GM21367 (cell line): ENCODE measurements around the gene ATG9B.

Source experiments
- ATAC-seq: cut with Tn5 transposase; IDR thresholded peaks from one replicate; pipeline ENCODE4 v1.9.1; 2021; ENCODE audit not compliant: unreplicated experiment

ATG9B gene, protein sequence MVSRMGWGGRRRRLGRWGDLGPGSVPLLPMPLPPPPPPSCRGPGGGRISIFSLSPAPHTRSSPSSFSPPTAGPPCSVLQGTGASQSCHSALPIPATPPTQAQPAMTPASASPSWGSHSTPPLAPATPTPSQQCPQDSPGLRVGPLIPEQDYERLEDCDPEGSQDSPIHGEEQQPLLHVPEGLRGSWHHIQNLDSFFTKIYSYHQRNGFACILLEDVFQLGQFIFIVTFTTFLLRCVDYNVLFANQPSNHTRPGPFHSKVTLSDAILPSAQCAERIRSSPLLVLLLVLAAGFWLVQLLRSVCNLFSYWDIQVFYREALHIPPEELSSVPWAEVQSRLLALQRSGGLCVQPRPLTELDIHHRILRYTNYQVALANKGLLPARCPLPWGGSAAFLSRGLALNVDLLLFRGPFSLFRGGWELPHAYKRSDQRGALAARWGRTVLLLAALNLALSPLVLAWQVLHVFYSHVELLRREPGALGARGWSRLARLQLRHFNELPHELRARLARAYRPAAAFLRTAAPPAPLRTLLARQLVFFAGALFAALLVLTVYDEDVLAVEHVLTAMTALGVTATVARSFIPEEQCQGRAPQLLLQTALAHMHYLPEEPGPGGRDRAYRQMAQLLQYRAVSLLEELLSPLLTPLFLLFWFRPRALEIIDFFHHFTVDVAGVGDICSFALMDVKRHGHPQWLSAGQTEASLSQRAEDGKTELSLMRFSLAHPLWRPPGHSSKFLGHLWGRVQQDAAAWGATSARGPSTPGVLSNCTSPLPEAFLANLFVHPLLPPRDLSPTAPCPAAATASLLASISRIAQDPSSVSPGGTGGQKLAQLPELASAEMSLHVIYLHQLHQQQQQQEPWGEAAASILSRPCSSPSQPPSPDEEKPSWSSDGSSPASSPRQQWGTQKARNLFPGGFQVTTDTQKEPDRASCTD

DNA sequence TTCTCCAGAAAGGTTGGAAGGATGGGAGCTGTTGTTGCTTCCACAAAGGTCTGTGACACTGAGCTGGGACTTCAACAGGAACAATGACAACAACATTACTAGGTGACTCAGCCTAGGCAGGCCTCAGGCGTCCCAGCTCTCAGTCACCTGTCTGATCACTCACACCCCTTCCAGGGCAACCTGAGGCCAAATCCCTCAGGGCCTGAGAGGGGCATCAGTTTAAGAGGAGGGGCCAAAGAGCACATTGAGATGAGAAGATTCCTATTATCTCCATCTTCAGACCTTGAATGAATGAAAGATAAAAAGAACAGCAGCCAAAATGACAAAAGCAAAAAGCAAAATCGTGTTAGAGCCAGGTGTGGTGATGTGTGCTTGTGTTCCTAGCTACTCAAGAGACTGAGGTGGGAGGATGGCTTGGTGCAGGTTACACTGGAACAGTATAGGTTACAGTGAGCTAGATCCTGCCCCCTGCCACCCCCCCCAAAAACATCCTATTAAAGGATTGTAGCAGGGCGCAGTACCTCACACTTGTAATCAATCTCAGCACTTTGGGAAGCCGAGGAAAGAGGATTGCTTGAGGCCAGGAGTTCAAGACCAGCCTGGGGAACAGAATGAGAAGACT, at the start of gene ATG9B:
Gene ATG9B (minus strand): TSS at position 60 of the 622 bp plus-strand sequence. CDS start 71 bp downstream, outside the sequence.
- no peak for ATAC-seq

DNA sequence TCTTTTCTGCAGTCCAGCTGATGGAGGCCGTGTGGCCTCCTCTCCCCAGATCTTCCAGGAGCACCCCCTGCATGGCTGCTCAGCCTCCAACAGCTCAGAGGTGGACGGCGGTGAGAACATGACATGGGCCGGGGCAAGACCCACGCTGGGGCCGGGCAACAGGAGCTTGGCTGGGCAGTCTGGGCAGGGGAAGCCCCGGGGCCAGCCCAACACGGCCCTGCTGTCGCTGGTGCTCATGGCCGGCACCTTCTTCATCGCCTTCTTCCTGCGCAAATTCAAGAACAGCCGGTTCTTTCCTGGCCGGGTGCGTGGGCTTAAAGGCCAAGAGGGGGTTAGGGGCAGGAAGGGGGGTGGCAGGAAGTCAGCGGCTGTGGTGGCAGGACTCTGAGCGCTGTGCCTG, 49.7 kb upstream of the ATG9B start:
- ATAC-seq, result no peak

DNA sequence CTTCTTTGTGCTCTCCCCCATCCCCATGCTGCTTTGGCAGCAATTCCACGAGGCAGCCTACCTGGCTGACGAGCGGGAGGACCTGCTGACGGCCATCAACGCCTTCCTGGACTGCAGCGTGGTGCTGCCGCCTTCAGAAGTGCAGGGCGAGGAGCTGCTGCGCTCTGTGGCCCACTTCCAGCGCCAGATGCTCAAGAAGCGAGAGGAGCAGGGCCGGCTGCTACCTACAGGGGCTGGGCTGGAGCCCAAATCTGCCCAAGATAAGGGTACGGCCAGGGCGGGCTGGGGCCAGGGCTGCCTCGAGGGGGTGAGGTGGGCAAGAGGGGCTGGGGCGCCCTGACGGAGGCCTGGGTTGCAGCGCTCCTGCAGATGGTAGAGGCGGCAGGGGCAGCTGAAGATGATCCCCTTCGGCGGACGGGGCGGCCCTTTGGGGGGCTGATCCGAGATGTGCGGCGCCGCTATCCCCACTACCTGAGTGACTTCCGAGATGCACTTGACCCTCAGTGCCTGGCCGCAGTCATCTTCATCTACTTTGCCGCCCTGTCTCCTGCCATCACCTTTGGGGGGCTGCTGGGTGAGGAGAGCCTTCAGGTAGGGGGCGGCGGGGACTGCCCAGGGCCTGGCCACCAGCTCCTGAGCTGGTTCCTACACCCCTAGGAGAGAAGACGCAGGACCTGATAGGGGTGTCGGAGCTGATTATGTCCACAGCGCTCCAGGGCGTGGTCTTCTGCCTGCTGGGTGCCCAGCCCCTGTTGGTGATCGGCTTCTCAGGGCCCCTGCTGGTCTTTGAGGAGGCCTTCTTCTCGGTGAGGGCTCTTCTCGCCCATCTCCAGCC, 47.0 kb upstream of the ATG9B start:
- no peak for ATAC-seq

DNA sequence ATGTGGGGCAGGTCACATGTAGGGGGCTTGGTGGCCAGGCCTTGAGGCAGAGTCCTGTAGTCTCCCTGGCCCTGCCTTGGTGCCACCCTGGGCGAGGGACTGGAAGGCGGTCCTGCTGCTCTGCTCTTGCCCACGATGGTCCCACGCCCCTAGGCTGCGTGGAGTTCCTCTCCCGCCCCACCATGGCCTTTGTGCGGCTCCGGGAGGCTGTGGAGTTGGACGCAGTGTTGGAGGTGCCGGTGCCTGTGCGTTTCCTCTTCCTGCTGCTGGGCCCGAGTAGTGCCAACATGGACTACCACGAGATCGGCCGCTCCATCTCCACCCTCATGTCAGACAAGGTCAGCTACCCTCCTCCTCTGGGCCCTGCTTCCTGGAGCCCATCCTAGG, 46.3 kb upstream of the ATG9B start:
- no peak for ATAC-seq

DNA sequence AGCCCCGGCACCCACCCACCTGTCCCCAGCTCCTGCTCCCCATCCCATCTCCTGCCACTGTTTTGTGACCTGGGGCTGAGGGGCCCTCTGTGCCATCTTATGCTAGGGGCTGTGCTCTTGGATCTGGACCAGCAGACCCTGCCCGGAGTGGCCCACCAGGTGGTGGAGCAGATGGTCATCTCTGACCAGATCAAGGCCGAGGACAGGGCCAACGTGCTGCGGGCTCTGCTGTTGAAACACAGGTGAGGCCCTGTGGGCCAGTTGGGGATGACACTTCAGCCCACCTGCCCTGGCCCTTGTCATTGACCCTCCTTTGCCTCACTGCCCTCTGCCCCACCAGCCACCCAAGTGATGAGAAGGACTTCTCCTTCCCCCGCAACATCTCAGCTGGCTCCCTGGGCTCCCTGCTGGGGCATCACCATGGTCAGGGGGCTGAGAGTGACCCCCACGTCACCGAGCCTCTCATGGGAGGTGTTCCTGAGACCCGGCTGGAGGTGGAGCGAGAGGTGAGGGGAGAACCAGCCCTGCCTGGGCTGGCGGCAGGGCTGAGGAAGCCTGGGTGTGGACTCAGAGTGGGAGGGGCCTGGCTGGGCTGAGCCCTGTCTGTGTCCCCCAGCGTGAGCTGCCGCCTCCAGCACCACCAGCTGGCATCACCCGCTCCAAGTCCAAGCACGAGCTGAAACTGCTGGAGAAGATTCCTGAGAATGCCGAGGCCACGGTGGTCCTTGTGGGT, 45.7 kb upstream of the ATG9B start:
- no peak for ATAC-seq

DNA sequence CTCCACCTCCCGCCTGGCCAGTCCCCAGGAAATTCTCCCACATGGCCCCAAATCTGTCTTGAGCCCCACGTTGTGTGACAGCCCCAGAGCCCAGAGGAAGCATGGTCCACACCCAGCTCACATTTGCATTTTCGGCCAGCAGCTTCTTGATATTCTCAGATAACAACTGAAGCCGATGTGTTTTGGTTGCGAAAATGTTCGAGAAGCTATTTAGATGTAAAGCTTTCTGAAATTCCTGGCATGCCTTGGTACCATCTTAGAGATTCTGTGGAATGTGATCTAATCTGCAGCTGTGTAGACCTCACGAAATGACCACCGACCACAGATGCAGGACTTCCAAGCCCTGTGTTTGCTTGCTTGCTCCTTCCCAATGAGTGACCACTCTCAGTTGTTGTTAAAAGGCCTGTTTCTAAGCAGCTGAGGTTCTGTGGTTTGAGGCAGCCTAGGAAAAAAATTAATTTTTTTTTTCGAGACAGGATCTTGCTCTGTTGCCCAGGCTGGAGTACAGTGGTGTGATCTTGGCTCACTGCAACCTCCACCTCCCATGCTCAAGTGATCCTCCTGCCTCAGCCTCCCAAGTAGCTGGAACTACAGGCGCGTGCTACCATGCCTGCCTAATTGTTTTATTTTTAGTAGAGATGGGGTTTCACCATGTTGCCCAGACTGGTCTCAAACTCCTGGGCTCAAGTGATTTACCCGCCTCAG, 43.9 kb upstream of the ATG9B start:
- ATAC-seq, result no peak

DNA sequence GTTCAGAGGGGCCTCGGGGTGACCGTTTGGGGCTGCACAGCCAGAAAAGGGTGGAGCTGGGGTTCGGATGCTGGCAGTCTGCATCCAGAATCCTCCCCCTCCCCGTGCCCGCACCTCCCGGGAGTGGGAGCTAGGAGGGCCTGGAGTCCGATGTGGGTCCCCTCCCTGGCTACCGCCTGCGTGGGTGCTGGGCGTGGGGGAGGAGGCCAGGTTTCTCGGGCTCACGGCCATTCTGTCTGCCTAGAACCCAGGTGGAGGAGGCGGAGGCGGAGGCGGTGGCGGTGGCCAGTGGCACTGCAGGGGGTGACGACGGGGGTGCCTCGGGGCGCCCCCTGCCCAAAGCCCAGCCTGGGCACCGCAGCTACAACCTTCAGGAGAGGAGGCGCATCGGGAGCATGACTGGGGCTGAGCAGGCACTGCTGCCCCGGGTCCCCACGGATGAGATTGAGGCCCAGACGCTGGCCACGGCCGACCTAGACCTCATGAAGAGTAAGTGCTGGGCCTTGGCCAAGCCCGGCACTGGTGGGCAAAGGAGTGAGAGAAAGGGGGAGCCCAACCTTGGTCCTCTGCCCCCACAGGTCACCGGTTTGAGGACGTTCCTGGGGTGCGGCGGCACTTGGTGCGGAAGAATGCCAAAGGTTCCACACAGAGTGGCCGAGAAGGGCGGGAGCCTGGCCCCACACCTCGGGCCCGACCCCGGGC, 42.1 kb upstream of the ATG9B start:
- ATAC-seq, result no peak

DNA sequence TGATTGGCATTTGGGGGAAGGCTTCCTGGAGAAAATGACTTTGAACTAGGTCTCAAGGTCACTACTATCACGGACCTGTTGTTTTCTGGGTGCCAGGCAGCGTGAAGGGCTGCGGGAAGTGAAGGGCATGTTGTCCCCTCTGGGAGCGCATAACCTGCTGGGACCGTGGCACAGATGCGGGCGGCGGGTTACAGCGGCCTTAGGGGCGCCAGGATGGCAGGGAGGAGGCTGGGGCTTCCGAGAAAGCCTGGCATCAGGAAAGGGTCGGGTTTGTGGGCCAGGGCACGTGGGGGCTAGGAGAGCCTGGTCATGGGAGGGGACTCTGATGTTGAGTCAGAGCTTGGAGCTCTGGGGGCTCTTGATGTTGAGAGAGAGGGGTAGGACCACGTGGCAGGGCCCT, 41.2 kb upstream of the ATG9B start:
- no peak for ATAC-seq

DNA sequence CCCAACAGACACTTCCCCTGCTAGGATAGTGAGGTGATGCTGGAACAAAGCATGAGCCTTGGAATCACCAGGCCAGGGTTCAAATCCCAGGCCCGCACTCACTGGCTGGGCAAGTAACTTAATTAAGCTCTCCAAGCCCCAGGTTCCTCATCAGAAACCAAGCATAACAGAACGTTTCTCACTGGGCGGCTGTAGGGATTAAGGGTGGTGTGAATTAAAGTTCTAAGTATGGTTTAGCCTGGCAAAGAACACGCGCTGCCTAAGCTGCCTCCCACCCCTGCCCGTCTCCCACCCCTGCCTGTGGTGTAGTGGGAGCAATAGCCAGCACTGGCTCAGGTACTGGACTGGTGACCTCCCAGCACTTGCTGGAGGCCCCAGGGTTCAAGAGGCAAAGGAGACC, 40.7 kb upstream of the ATG9B start:
- ATAC-seq, result no peak

DNA sequence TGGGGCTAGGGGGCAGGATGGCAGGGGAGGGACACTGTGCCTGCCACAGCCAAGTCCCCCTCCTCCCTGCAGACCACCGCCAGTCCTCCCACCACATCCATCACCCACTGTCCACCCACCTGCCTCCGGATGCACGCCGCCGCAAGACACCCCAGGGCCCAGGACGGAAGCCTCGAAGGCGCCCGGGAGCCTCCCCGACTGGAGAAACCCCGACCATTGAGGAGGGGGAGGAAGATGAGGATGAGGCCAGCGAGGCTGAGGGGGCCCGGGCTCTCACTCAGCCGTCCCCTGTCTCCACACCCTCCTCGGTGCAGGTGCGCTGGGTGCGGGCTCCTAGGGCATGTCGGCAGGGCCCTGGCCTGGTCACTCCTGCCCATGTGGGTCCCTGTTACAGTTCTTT, 40.2 kb upstream of the ATG9B start:
- no peak for ATAC-seq

DNA sequence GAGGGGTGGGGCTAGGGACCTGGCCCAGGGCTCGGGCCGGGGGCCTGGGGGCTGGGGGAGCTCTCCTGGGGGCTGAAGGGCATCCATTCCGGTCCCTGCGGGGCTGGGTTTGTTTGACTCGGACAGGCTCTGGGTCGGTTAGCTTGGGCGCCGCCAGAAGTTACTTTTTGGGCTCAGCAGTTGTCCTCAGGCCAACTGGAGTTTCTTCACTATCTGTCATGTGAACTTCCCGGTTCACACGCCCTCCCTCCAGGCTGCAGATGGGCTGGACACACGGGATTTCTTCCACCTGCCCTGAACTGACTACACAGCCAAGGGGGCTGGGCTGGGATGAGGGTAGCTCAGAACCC, 38.9 kb upstream of the ATG9B start:
- ATAC-seq, result no peak

DNA sequence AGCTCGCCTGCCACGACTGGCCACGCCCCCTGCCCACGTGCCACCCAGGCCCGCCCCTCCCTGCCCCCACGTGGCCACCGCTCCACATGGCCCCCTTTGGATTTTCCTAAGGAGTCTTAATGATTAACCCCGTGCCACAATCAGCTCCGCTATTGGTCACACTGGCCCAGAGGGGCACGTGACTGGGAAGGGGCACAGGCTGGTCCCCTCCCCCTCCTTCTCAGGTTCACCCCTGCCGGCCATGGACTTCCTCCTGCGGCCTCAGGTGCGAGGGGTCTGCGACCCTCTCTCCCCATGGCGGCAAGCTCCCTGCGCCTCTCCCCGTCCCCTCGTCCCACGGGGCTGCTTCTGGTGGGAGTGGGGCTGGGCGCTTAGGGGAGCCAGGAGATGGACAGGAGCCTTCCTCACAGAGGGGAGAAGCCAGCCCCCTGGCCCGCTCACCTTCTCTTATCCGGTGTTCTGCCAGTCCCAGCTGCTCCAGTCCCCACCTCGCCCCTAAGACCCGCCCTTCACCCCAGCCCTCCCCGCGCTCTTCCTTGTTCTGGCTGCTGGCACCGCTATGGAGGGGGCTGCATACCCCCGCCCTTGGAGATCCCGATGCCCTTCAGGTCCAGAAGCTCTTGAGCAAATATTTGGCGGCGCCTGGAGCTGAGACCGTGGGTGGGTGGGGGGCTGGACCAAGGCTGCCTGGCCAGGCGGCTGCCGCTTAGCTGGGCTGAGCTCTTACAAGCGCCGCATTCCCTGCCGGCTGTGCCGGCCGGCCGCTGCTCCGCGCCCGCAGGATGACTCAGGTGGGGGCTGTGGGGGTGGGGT, 38.3 kb upstream of the ATG9B start:
- ATAC-seq, result no peak

DNA sequence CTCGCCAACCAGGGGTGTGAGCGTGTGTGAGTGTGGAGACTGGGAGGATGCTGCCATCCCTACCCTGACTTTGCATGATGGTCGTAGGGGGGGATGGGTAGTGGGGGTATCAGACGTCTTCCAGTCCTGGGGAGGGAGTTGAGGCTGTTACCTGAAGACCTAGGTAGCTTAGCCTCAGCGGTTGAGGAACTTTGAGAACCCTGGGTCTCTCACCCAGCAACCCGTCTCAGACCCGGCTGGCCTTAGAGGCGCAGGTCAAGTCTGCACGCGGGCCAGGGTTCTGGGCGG, 37.8 kb upstream of the ATG9B start:
- no peak for ATAC-seq

DNA sequence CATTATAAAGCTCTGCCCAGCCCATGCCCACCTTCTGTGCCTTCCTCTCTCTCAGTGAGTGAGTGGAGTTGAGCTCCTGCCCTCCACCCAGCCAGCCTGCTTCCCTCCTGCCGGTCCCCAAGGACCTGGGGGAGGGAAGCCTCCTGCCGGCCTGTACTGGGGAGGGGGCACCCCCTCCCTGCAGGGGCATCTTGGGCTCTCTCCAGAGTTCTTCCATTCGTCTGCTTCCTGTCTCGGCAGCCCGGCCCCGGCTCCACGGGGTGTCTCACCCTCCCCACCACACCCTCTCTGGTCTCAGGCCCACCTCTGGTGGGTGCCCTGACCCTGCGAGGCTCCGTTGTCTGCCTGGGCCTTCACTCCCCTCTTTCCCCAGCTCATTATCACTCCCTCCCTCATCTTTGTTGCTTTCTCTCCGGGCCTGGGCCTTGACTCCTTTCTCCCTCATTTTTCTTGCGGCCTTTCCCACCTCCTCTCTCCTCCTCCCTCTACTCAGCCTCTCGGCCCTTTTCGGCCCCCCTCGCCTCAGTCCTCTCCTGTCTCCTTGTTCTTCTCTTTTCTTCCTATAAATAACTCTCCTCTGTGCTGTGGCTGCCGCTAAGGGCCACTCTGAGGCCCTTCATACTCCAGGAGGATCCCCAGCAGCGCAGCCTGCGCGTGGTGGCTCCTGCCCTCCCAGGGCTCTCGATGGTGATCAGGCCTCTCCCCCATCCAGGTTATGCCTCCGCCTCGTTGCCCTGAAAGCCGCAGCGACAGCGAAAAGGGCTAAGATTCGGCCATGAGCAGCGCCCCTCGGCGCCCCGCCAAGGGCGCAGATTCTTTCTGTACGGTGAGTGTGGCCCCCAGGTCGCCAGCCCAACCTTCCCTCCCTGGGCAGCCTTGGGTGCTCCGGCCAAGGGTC, 37.2 kb upstream of the ATG9B start:
- ATAC-seq, result no peak

DNA sequence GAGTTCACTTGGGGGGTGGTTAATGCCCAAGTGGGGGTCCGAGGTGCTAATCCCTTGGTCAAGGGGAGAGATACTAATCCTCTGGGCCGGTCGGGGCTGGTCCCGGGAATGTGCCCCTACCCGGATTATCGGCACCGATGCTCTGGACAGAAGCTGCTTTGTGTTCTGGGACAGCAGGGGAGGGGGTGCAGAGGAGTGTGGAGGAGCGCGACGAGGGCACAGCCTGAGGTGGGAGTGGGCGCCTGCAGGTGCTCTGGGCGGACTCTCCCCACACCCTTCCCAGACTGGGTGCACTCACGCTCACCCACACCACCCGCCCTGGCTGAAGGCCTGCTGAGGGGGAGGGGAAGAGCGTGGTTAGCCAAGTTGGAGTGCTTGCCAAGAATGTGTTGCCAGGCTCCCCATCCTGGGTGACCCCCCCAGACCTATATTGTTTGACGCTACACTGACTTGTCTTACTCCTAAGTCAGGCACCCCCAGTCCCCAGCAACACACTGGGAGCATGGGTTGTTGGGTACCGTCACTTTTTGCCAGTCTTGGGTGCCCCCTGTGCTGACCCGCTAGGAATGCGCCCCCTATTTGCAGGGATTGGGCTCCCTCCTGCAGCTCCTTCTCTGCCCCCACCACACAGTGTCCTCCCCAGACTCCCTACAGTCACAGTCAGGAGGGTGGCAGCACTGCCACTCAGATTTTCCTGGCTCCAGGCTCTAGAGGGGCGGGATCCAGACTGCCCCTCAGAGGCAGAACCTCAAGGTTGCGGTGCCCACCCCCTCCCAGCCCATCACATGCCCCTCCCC, 36.3 kb upstream of the ATG9B start:
- no peak for ATAC-seq

DNA sequence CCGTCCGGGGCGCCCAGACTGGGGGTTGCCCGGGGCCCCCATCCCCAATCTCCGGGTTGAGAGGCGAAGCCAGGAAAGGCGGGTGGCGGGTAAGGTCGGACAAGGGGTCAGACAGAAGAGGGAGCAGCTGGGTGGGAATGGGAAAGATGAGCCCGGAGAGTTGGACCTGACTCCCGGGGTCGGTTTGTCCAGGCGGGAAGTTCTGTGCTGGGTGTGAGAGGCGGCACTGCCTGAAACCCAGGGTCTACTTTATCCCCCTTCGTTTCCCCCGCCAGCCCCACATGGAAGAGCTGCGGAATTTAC, 35.8 kb upstream of the ATG9B start:
- ATAC-seq, result no peak
